Measurements from ENCODE around the gene ADARB2. TPM values are rescaled to one million over a fixed set of nuclear protein-coding genes. Genes with fewer than 3 reads are reported as not detected.

Gene ADARB2
- total and polyA plus RNA-seq, 11 donors = 0.07 to 1.2 (median 0.28) TPM; not detected in 4

- Histone ChIP-seq H3K4me1 (no peaks in the 10 kb centered on the region), H3K9me3 (no peaks in the 10 kb centered on the region), H3K27me3 (peaks cover 0 to 36% (median 0%) of the 10 kb centered on the region in 9 donors), H3K4me3 (no peak overlapping the region), H3K36me3 (no peaks in the 10 kb centered on the region), H3K27ac (no peak overlapping the region)
- TF ChIP-seq POLR2A (IDR thresholded peaks at IDR 0.05) = no peak
- TF ChIP-seq CTCF (IDR thresholded peaks at IDR 0.05) = no peak
- DNase-seq (no peak), ATAC-seq (no peak)
- intact Hi-C loops (cut with DNase I) = no loop called here
- WGBS, 4 donors = 74 to 86% (median 75%) methylated on average over 6 of the region's 6 CpGs
These were observed 282.4 kb downstream of the ADARB2 start for GRCh38 chr10:1454951-1455350.

- WGBS, 4 donors = 63 to 75% (median 71%) methylated on average over 6 of the region's 6 CpGs
- Histone ChIP-seq H3K27ac (no peak overlapping the region), H3K36me3 (no peaks in the 10 kb centered on the region), H3K4me1 (no peaks in the 10 kb centered on the region), H3K9me3 (no peaks in the 10 kb centered on the region), H3K27me3 (peaks cover 0 to 39% (median 0%) of the 10 kb centered on the region in 9 donors), H3K4me3 (no peak overlapping the region)
- intact Hi-C loops (cut with DNase I) = no loop called here
- DNase-seq = no peak
- TF ChIP-seq POLR2A (IDR thresholded peaks at IDR 0.05) = no peak
- no peak for TF ChIP-seq CTCF (IDR thresholded peaks at IDR 0.05)
- ATAC-seq = no peak
These were observed 282.9 kb downstream of the ADARB2 start for GRCh38 chr10:1454428-1454827.

GRCh38 chr10:1452777-1453176 lies 284.5 kb downstream of the ADARB2 start:
- Histone ChIP-seq H3K9me3 (no peaks in the 10 kb centered on the region), H3K4me1 (no peaks in the 10 kb centered on the region), H3K27me3 (peaks cover 0 to 39% (median 0%) of the 10 kb centered on the region in 9 donors), H3K4me3 (no peak overlapping the region), H3K27ac (no peak overlapping the region), H3K36me3 (no peaks in the 10 kb centered on the region)
- WGBS, 4 donors = 63 to 75% (median 65%) methylated on average over 8 of the region's 8 CpGs
- DNase-seq = no peak
- intact Hi-C loops (cut with DNase I) = no loop called here
- ATAC-seq = no peak
- TF ChIP-seq POLR2A (IDR thresholded peaks at IDR 0.05) (no peak), CTCF (IDR thresholded peaks at IDR 0.05) (no peak)

DNA sequence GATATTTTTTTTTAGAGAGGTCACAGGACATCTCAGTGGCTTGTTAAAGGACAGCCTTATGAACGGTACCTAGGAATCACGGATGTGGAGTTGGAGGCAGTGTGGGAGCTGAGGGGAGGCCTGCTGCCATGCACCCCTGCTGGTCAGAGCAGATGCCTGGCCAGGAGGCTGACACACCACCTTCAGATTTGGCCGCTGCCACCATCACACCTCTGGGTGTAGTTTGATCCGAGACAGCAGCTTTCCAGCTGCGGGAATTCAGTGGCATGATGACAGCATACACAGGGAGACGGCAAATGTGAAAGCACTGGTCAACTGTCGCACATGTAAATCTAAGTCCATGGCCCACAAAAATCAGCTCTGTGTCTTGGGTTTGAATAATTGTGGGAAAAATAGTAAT lies 285.4 kb downstream of the ADARB2 start:
- DNase-seq (no peak), ATAC-seq (no peak)
- Histone ChIP-seq H3K27ac (no peak overlapping the region), H3K4me3 (no peak overlapping the region), H3K36me3 (no peaks in the 10 kb centered on the region), H3K9me3 (no peaks in the 10 kb centered on the region), H3K27me3 (peaks cover 0 to 36% (median 0%) of the 10 kb centered on the region in 9 donors), H3K4me1 (no peaks in the 10 kb centered on the region)
- 82 to 85% (median 84%) methylated on average over 7 of the region's 7 CpGs for WGBS, 4 donors
- intact Hi-C loops (cut with DNase I) = no loop called here
- TF ChIP-seq CTCF (IDR thresholded peaks at IDR 0.05) = no peak
- TF ChIP-seq POLR2A (IDR thresholded peaks at IDR 0.05) = no peak
